ENCODE results near the gene HCST. TPM values are rescaled to one million over a fixed set of nuclear protein-coding genes. Genes with fewer than 3 reads are reported as not detected.

HCST gene
- total and polyA plus RNA-seq, 2 of the 13 experiments (the other 11 are each of a cell fraction or from before 2014, with no cell fraction given): 0.24 to 1.2 TPM

DNA sequence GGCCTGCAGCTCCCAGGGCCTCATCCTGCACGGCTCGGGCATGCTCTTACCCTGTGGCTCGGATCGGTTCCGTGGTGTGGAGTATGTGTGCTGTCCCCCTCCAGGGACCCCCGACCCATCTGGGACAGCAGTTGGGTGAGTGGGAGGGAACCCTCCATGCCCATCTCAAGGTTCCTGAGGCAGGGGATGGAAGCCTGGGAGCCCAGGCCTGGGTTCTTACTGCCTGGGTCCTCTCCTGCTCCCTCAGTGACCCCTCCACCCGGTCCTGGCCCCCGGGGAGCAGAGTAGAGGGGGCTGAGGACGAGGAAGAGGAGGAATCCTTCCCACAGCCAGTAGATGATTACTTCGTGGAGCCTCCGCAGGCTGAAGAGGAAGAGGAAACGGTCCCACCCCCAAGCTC is 30.7 kb upstream of the HCST start (continued):
- no peak for TF ChIP-seq ZNF660 (CRISPR knock-in tag; IDR thresholded peaks at IDR 0.05; ENCODE audit: borderline replicate concordance, low read depth)
- no peak for TF ChIP-seq PCBP2 (optimal IDR thresholded peaks at IDR 0.05; ENCODE audit: low read depth, low read length, poor library complexity, severe bottlenecking)
- no peak for TF ChIP-seq MYC (CRISPR knock-in tag; IDR thresholded peaks at IDR 0.05; ENCODE audit: borderline replicate concordance)
- TF ChIP-seq ZKSCAN8 (CRISPR knock-in tag; IDR thresholded peaks at IDR 0.05; ENCODE audit: borderline replicate concordance): no peak
- TF ChIP-seq, protein P1, sequence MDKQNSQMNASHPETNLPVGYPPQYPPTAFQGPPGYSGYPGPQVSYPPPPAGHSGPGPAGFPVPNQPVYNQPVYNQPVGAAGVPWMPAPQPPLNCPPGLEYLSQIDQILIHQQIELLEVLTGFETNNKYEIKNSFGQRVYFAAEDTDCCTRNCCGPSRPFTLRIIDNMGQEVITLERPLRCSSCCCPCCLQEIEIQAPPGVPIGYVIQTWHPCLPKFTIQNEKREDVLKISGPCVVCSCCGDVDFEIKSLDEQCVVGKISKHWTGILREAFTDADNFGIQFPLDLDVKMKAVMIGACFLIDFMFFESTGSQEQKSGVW (CRISPR knock-in tag; IDR thresholded peaks at IDR 0.05; ENCODE audit: borderline replicate concordance): no peak
- no peak for TF ChIP-seq KLF11 (CRISPR knock-in tag; IDR thresholded peaks at IDR 0.05)
- no peak for TF ChIP-seq MZF1 (CRISPR knock-in tag; IDR thresholded peaks at IDR 0.05; ENCODE audit: borderline replicate concordance)
- TF ChIP-seq, protein P2, sequence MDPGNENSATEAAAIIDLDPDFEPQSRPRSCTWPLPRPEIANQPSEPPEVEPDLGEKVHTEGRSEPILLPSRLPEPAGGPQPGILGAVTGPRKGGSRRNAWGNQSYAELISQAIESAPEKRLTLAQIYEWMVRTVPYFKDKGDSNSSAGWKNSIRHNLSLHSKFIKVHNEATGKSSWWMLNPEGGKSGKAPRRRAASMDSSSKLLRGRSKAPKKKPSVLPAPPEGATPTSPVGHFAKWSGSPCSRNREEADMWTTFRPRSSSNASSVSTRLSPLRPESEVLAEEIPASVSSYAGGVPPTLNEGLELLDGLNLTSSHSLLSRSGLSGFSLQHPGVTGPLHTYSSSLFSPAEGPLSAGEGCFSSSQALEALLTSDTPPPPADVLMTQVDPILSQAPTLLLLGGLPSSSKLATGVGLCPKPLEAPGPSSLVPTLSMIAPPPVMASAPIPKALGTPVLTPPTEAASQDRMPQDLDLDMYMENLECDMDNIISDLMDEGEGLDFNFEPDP (CRISPR knock-in tag; conservative IDR thresholded peaks at IDR 0.05): no peak

DNA sequence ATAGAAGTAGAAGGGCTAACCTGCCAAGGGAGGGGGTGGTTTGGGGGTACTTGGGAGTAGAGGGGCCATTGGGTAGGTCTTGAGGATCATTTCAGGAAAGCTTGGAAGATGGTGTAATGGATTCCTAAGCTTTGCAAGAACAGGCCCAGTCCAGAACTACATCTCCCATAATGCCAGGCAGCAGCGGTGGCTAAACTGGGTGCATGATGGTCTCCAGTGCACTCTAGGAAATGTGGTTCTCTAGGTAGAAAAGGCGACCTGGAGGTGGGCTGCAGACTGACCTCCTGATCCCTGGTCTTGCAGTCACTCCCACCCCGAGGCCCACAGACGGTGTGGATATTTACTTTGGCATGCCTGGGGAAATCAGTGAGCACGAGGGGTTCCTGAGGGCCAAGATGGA is 30.1 kb upstream of the HCST start:
- BruUV-seq (replicated peaks): no TSS peak
- TF ChIP-seq THAP11 (CRISPR knock-in tag; IDR thresholded peaks at IDR 0.05) (peak; percentile 89), SALL1 (CRISPR knock-in tag; IDR thresholded peaks at IDR 0.05) (no peak), BCL6 (CRISPR knock-in tag; IDR thresholded peaks at IDR 0.05) (peak; percentile 72), ZNF143 (CRISPR knock-in tag; IDR thresholded peaks at IDR 0.05) (peak; percentile 83), ZFP37 (CRISPR knock-in tag; IDR thresholded peaks at IDR 0.05; ENCODE audit: borderline replicate concordance) (no peak), RELA (CRISPR knock-in tag; IDR thresholded peaks at IDR 0.05) (no peak), HDAC1 (CRISPR knock-in tag; IDR thresholded peaks at IDR 0.05) (no peak), RFXANK (CRISPR knock-in tag; IDR thresholded peaks at IDR 0.05) (no peak)
- TF ChIP-seq, protein P3, sequence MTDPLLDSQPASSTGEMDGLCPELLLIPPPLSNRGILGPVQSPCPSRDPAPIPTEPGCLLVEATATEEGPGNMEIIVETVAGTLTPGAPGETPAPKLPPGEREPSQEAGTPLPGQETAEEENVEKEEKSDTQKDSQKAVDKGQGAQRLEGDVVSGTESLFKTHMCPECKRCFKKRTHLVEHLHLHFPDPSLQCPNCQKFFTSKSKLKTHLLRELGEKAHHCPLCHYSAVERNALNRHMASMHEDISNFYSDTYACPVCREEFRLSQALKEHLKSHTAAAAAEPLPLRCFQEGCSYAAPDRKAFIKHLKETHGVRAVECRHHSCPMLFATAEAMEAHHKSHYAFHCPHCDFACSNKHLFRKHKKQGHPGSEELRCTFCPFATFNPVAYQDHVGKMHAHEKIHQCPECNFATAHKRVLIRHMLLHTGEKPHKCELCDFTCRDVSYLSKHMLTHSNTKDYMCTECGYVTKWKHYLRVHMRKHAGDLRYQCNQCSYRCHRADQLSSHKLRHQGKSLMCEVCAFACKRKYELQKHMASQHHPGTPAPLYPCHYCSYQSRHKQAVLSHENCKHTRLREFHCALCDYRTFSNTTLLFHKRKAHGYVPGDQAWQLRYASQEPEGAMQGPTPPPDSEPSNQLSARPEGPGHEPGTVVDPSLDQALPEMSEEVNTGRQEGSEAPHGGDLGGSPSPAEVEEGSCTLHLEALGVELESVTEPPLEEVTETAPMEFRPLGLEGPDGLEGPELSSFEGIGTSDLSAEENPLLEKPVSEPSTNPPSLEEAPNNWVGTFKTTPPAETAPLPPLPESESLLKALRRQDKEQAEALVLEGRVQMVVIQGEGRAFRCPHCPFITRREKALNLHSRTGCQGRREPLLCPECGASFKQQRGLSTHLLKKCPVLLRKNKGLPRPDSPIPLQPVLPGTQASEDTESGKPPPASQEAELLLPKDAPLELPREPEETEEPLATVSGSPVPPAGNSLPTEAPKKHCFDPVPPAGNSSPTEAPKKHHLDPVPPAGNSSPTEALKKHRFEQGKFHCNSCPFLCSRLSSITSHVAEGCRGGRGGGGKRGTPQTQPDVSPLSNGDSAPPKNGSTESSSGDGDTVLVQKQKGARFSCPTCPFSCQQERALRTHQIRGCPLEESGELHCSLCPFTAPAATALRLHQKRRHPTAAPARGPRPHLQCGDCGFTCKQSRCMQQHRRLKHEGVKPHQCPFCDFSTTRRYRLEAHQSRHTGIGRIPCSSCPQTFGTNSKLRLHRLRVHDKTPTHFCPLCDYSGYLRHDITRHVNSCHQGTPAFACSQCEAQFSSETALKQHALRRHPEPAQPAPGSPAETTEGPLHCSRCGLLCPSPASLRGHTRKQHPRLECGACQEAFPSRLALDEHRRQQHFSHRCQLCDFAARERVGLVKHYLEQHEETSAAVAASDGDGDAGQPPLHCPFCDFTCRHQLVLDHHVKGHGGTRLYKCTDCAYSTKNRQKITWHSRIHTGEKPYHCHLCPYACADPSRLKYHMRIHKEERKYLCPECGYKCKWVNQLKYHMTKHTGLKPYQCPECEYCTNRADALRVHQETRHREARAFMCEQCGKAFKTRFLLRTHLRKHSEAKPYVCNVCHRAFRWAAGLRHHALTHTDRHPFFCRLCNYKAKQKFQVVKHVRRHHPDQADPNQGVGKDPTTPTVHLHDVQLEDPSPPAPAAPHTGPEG (CRISPR knock-in tag; IDR thresholded peaks at IDR 0.05): no peak

More for the DNA sequence above, 30.1 kb upstream of the HCST start:
- ATAC-seq: no peak
- ChIA-PET POLR2A (no interaction called here), CTCF (ENCODE audit: low intra/inter-chr PET ratio, low total read pairs) (no interaction called here)
- peaks cover 16% of the 10 kb centered on the region for H3K4me1 ChIP-seq (ENCODE audit: insufficient read depth, low read length)
- in situ Hi-C loops (cut with HindIII; ENCODE audit: extremely low pct_ligation_motif_present, low pct_unique_long_range_greater_than_20kb) (no loop called here), intact Hi-C loops (cut with micrococcal nuclease; ENCODE audit: unreplicated experiment) (no loop called here)
- no peaks in the 10 kb centered on the region; a peak in 2 of 5 replicates for H3K27me3 ChIP-seq (ENCODE audit: control insufficient read depth in 1 of 2, insufficient read depth in 2 of 2, low read length in 2 of 2)
- DNase-seq (ENCODE audit: low spot score): no peak
- whole genome bisulfite sequencing (ENCODE audit: low lambda C conversion rate): 36% methylated on average over 5 of the region's 5 CpGs
- H2AFZ ChIP-seq (ENCODE audit: low read length): no peak overlapping the region
- H3K9me3 ChIP-seq (ENCODE audit: low read length): no peaks in the 10 kb centered on the region
- no peak overlapping the region for H3K4me2 ChIP-seq (ENCODE audit: low read depth, low read length)
- H3K36me3 ChIP-seq (replicated peaks in 1 of 2; ENCODE audit: control insufficient read depth in 1 of 2, insufficient read depth in 2 of 2, low read length in 2 of 2): no peaks in the 10 kb centered on the region
- no peaks in the 10 kb centered on the region for H4K20me1 ChIP-seq (ENCODE audit: insufficient read depth, low read length)
- no peak overlapping the region for H3K4me3 ChIP-seq (replicated peaks in 1 of 3; ENCODE audit: insufficient read depth in 1 of 3, low read depth in 2 of 3, low read length in 3 of 3)
- H3K27ac ChIP-seq (ENCODE audit: extremely low read length, insufficient read depth, low read length): no peak overlapping the region
- H3K79me2 ChIP-seq (ENCODE audit: insufficient read depth, low read length): no peaks in the 10 kb centered on the region
- no peak overlapping the region for H3K9ac ChIP-seq (ENCODE audit: insufficient read depth, low read depth, low read length)
- FAIRE-seq: no peak
